Loucy (cell line): ENCODE data around the gene FPR2.

ENCODE experiments used
- CTCF ChIP-seq: fragments of 200-600 bp; sonication (generic); conservative IDR thresholded peaks from 2 replicates; pipeline ENCODE4 v1.5.1; 2014; ENCODE audit warnings: mild to moderate bottlenecking, antibody characterized with exemption, low read length
- EZH2phosphoT487 ChIP-seq: fragments of 200-600 bp; IDR thresholded peaks from 2 replicates; pipeline ENCODE4 v1.6.1; 2018; ENCODE audit warnings: antibody characterized with exemption, mild to moderate bottlenecking, moderate library complexity, borderline replicate concordance

DNA sequence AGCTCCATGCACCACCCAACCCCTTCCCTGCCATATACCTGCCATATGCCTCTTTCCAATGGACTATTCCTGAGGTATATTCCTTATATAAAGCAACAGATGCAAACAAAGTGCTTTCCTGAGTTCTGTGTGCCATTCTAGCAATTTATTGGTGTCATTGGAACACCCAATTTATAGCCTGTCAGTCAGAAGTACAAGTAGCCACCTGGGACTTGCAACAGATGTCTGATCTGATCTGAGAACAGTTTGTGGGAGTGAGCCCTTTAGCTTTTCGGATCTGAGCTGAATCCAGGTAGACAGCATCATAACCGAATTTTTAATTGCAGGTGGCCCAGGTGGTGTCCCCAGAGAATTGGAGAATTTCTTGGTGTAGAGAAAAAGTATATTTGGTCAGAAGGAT is 33.0 kb downstream of the FPR2 start:
- TF ChIP-seq CTCF (no peak), EZH2phosphoT487 (no peak)
